Vagina (tissue), 2 donors: Measurements from ENCODE around the gene TBX15. TPM values are rescaled to one million over a fixed set of nuclear protein-coding genes. Genes with fewer than 3 reads are reported as not detected.

Source experiments
- DNase-seq, 2 donors: peaks; one replicate each; pipeline ENCODE4 v3.0.0-alpha.2; 2017; ENCODE audit errors: extremely low spot score in 2 of 2
- H3K27ac ChIP-seq: fragments of 200-600 bp; sonication (generic); one replicate; pipeline ENCODE4 v1.5.1; 2019
- H3K27me3 ChIP-seq: fragments of 200-600 bp; sonication (generic); one replicate; pipeline ENCODE4 v1.5.1; 2019
- H3K36me3 ChIP-seq, 2 donors: fragments of 200-600 bp; sonication (generic); one replicate each; pipeline ENCODE4 v1.5.1; 2017 to 2019
- H3K4me1 ChIP-seq: fragments of 200-600 bp; sonication (generic); one replicate; pipeline ENCODE4 v1.5.1; 2019
- H3K4me3 ChIP-seq, 2 donors: fragments of 200-600 bp; sonication (generic); 1 replicate in 1 of 2; 2 replicates in 1 of 2; pipeline ENCODE4 v1.5.1; 2016 to 2019
- H3K9me3 ChIP-seq: fragments of 200-600 bp; sonication (generic); one replicate; pipeline ENCODE4 v1.5.1; 2019
- CTCF ChIP-seq, 3 experiments: fragments of 450-650 bp in 2 of 3; fragments of 200-600 bp in 1 of 3; sonication (generic) in 1 of 3; IDR thresholded peaks; one replicate each; pipeline ENCODE4 v1.5.1; 2017 to 2019; ENCODE audit warnings: antibody characterized with exemption in 3 of 3, mild to moderate bottlenecking in 2 of 3, moderate library complexity in 2 of 3
- POLR2A ChIP-seq, 2 donors: fragments of 450-650 bp; IDR thresholded peaks; one replicate each; pipeline ENCODE4 v1.6.1; 2017; ENCODE audit warnings: antibody characterized with exemption in 2 of 2, mild to moderate bottlenecking in 2 of 2, moderate library complexity in 2 of 2
- POLR2AphosphoS5 ChIP-seq, 2 donors: sonication (generic); formaldehyde crosslinking; IDR thresholded peaks; one replicate each; pipeline ENCODE4 v1.9.0; 2017; ENCODE audit warnings: antibody characterized with exemption in 2 of 2, mild to moderate bottlenecking in 2 of 2, low read depth in 1 of 2; ENCODE audit not compliant: insufficient read depth in 1 of 2
- intact Hi-C: fragments of 100-400 bp; cut with DNase I; formaldehyde crosslinking; loops from one replicate; pipeline ENCODE4 v1.15.1; 2023
- total RNA-seq: library from RNA; depleted of rRNA; stranded (reverse); fragments of >200 nt; gene quantifications from one replicate; pipeline ENCODE4 v1.2.3, GENCODE V29; 2016

The TBX15 gene
- total RNA-seq, 1 donor from 2014 or later: 0.98 TPM

- no peaks in the 10 kb centered on the region for H3K27me3 ChIP-seq
- H3K27ac ChIP-seq: no peak overlapping the region
- H3K9me3 ChIP-seq: no peaks in the 10 kb centered on the region
- H3K4me1 ChIP-seq: no peaks in the 10 kb centered on the region
- no peak for DNase-seq
- H3K36me3 ChIP-seq: no peaks in the 10 kb centered on the region
- TF ChIP-seq CTCF (IDR thresholded peaks at IDR 0.05) (no peak), POLR2A (IDR thresholded peaks at IDR 0.05) (no peak), POLR2AphosphoS5 (IDR thresholded peaks at IDR 0.05; ENCODE audit: insufficient read depth in 1 of 2, low read depth in 1 of 2) (no peak)
- intact Hi-C loops: loop anchor here (5.0 kb wide), 2 partner anchors 675 to 1120 kb away; no protein-coding TSS in a partner anchor
- no peak overlapping the region for H3K4me3 ChIP-seq
These were observed 40.4 kb downstream of the TBX15 start for GRCh38 chr1:118947790-118948189.

- H3K36me3 ChIP-seq: no peaks in the 10 kb centered on the region
- H3K27me3 ChIP-seq: no peaks in the 10 kb centered on the region
- H3K4me3 ChIP-seq: no peak overlapping the region
- no peaks in the 10 kb centered on the region for H3K9me3 ChIP-seq
- no peak for DNase-seq
- no peak overlapping the region for H3K27ac ChIP-seq
- intact Hi-C loops: loop anchor here (5.0 kb wide), 2 partner anchors 675 to 1120 kb away; no protein-coding TSS in a partner anchor
- no peak for TF ChIP-seq POLR2AphosphoS5 (IDR thresholded peaks at IDR 0.05; ENCODE audit: insufficient read depth in 1 of 2, low read depth in 1 of 2)
- TF ChIP-seq POLR2A (IDR thresholded peaks at IDR 0.05): no peak
- no peak for TF ChIP-seq CTCF (IDR thresholded peaks at IDR 0.05)
- no peaks in the 10 kb centered on the region for H3K4me1 ChIP-seq
These were observed 41.0 kb downstream of the TBX15 start for GRCh38 chr1:118947003-118947765.

GRCh38 chr1:118945489-118945888 is 42.7 kb downstream of the TBX15 start:
- Histone ChIP-seq H3K27me3 (no peaks in the 10 kb centered on the region), H3K4me3 (no peak overlapping the region), H3K4me1 (no peaks in the 10 kb centered on the region), H3K9me3 (no peaks in the 10 kb centered on the region), H3K27ac (no peak overlapping the region), H3K36me3 (no peaks in the 10 kb centered on the region)
- TF ChIP-seq POLR2A (IDR thresholded peaks at IDR 0.05): no peak
- no peak for TF ChIP-seq CTCF (IDR thresholded peaks at IDR 0.05)
- no peak for TF ChIP-seq POLR2AphosphoS5 (IDR thresholded peaks at IDR 0.05; ENCODE audit: insufficient read depth in 1 of 2, low read depth in 1 of 2)
- no peak for DNase-seq
- intact Hi-C loops: loop anchor here (5.0 kb wide), 2 partner anchors 673 to 1118 kb away; no protein-coding TSS in a partner anchor

GRCh38 chr1:118944546-118944945 is 43.6 kb downstream of the TBX15 start:
- H3K27me3 ChIP-seq: no peaks in the 10 kb centered on the region
- no peak for DNase-seq
- intact Hi-C loops: no loop called here

More at GRCh38 chr1:118944546-118944945, 43.6 kb downstream of the TBX15 start:
- H3K4me1 ChIP-seq: no peaks in the 10 kb centered on the region
- no peaks in the 10 kb centered on the region for H3K9me3 ChIP-seq
- no peak overlapping the region for H3K27ac ChIP-seq
- TF ChIP-seq POLR2A (IDR thresholded peaks at IDR 0.05): no peak
- no peak for TF ChIP-seq POLR2AphosphoS5 (IDR thresholded peaks at IDR 0.05; ENCODE audit: insufficient read depth in 1 of 2, low read depth in 1 of 2)
- no peak for TF ChIP-seq CTCF (IDR thresholded peaks at IDR 0.05)
- H3K36me3 ChIP-seq: no peaks in the 10 kb centered on the region
- H3K4me3 ChIP-seq: no peak overlapping the region
